Thyroid gland (tissue), 4 donors: ENCODE measurements around the gene CRBN. TPM values are rescaled to one million over a fixed set of nuclear protein-coding genes. Genes with fewer than 3 reads are reported as not detected.
A peak's percentile ranks its signal among the peaks of the same experiment; 100 is the strongest.

ENCODE experiments used
- DNase-seq, 2 donors: peaks; one replicate each; pipeline ENCODE4 v3.0.0-alpha.2; 2019
- H3K27ac ChIP-seq, 3 donors: fragments of 200-600 bp; sonication (generic); 1 replicate in 2 of 3; 2 replicates in 1 of 3; pipeline ENCODE4 v1.5.1; 2016 to 2019; ENCODE audit warnings: mild to moderate bottlenecking in 1 of 3, moderate library complexity in 1 of 3
- H3K27me3 ChIP-seq: fragments of 200-600 bp; sonication (generic); one replicate; pipeline ENCODE4 v1.5.1; 2019
- H3K36me3 ChIP-seq, 2 donors: fragments of 200-600 bp; sonication (generic); one replicate each; pipeline ENCODE4 v1.5.1; 2016 to 2019
- H3K4me1 ChIP-seq, 2 donors: fragments of 200-600 bp; sonication (generic); one replicate each; pipeline ENCODE4 v1.5.1; 2017 to 2019
- H3K4me3 ChIP-seq, 3 donors: fragments of 200-600 bp; sonication (generic); replicated peaks in 1 of 3; 1 replicate in 2 of 3; 2 replicates in 1 of 3; pipeline ENCODE4 v1.5.1; 2016; ENCODE audit warnings: mild to moderate bottlenecking in 1 of 3
- H3K9me3 ChIP-seq: fragments of 200-600 bp; sonication (generic); one replicate; pipeline ENCODE4 v1.5.1; 2017
- POLR2A ChIP-seq, 2 donors: fragments of 450-650 bp; IDR thresholded peaks; one replicate each; pipeline ENCODE4 v1.6.1; 2017; ENCODE audit warnings: antibody characterized with exemption in 2 of 2, mild to moderate bottlenecking in 2 of 2, moderate library complexity in 1 of 2
- WGBS, 2 donors: methylation state at CpG; one replicate each; pipeline ENCODE4 v1.1.5; 2017; 5-methylcytosine and 5-hydroxymethylcytosine counted together
- intact Hi-C: fragments of 100-400 bp; cut with DNase I; formaldehyde crosslinking; loops from one replicate; pipeline ENCODE4 v1.15.1; 2023
- total RNA-seq, 4 donors: library from RNA; depleted of rRNA; stranded (reverse); fragments of >200 nt; gene quantifications; one replicate each; pipeline ENCODE4 v1.2.3, GENCODE V29; 2016
- TF ChIP-seq, protein P1 (sequence below), 6 experiments: fragments of 200-600 bp in 3 of 6; fragments of 450-650 bp in 3 of 6; sonication (generic) in 3 of 6; IDR thresholded peaks; one replicate each; pipeline ENCODE4 v1.5.1; 2016 to 2019; ENCODE audit warnings: antibody characterized with exemption in 6 of 6, mild to moderate bottlenecking in 2 of 6, inconsistent platforms in 1 of 6, moderate library complexity in 1 of 6

CRBN gene
- total RNA-seq, 4 donors from 2014 or later: 74.3 to 138 (median 91.4) TPM

DNA sequence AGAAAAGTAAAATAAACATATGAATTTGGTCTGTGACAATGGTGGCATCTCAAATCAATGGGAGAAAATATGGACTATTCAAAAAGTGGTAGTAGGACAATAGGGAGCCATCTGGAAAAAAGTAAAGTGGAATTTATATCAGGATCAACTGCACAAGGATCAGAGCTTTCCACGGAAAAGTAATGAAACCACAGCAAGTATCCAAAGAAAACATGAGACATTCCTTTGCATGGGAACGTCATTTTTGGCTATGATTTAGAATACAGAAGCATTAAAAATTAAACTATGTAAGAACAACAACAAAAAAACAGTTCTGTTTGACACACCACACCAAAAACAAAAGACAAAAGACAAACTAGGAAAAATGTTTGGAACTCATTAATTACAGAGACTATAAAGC lies 18.7 kb downstream of the CRBN start:
- H3K4me3 ChIP-seq: no peak overlapping the region
- H3K36me3 ChIP-seq: peaks cover 20 to 29% of the 10 kb centered on the region in 2 donors
- intact Hi-C loops: no loop called here
- H3K4me1 ChIP-seq: peaks cover 10 to 12% of the 10 kb centered on the region in 2 donors
- H3K9me3 ChIP-seq: no peaks in the 10 kb centered on the region
- no peak for DNase-seq
- TF ChIP-seq, protein P1, sequence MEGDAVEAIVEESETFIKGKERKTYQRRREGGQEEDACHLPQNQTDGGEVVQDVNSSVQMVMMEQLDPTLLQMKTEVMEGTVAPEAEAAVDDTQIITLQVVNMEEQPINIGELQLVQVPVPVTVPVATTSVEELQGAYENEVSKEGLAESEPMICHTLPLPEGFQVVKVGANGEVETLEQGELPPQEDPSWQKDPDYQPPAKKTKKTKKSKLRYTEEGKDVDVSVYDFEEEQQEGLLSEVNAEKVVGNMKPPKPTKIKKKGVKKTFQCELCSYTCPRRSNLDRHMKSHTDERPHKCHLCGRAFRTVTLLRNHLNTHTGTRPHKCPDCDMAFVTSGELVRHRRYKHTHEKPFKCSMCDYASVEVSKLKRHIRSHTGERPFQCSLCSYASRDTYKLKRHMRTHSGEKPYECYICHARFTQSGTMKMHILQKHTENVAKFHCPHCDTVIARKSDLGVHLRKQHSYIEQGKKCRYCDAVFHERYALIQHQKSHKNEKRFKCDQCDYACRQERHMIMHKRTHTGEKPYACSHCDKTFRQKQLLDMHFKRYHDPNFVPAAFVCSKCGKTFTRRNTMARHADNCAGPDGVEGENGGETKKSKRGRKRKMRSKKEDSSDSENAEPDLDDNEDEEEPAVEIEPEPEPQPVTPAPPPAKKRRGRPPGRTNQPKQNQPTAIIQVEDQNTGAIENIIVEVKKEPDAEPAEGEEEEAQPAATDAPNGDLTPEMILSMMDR (IDR thresholded peaks at IDR 0.05): no peak
- TF ChIP-seq POLR2A (IDR thresholded peaks at IDR 0.05): no peak
- 42 to 50% methylated on average over 2 of the region's 2 CpGs for WGBS, 2 donors
- H3K27me3 ChIP-seq: no peaks in the 10 kb centered on the region
- H3K27ac ChIP-seq: peak overlapping the region in 2 of 3 donors; percentile 0 to 62

DNA sequence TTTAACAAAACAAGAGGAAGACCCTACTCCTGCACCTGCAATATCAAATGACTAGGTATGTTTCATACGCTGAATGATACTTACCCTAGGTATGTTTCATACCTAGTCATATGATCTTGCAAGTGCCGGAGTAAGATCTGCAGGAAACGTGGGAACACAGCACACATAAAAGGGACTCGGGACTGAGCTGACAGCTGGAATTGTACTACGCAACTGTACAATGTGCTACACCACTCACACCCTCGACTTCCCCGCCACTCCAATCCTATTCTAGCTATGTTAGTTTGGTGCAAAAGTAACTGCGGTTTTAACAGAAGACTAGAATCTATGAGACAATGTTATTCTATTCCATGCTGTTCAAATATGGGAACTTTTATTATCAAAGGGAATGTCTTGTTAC lies 22.0 kb downstream of the CRBN start:
- Histone ChIP-seq H3K4me1 (peaks cover 10 to 12% of the 10 kb centered on the region in 2 donors), H3K4me3 (no peak overlapping the region), H3K36me3 (peaks cover 25 to 26% of the 10 kb centered on the region in 2 donors), H3K9me3 (no peaks in the 10 kb centered on the region), H3K27ac (no peak overlapping the region), H3K27me3 (no peaks in the 10 kb centered on the region)
- 94 to 95% methylated on average over 8 of the region's 8 CpGs for WGBS, 2 donors
- no peak for TF ChIP-seq POLR2A (IDR thresholded peaks at IDR 0.05)
- TF ChIP-seq, protein P1 (IDR thresholded peaks at IDR 0.05): no peak
- intact Hi-C loops: no loop called here
- no peak for DNase-seq

DNA sequence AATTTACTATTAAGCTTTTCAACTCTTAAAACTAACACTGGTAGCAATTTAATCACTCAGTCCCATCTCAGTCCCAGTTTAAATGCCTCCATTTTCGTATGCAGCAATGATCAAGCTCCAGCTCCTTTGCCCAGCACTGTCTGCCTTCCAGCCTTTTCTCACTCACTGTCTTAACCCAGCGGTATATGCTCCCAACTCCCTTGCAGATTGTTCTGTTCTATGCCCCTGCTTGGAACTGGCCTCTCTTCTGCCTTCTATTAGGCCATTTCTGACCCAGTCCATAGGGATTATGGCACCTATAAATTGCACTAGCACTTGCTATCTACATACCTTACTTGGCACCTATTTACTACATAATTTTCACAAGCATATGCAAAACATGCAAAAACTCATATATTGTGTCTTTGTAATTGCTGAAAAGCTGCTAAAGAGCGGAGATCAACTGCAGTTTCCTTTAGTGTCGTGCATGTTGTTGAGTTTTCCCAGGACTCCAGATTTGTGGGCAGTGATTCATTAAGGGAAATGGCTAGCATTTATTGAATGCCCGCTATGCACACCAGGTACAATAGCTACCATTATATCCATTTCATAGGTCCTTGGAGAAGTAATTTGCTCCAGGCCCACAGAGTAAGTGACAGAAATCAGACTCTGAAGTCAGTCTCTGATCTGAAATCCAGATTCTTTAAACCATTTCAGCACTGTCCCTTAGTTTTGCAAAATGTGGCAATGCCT lies 24.4 kb downstream of the CRBN start:
- Histone ChIP-seq H3K4me1 (no peaks in the 10 kb centered on the region), H3K9me3 (no peaks in the 10 kb centered on the region), H3K36me3 (peaks cover 36 to 38% of the 10 kb centered on the region in 2 donors), H3K27ac (no peak overlapping the region), H3K27me3 (no peaks in the 10 kb centered on the region), H3K4me3 (no peak overlapping the region)
- WGBS, 2 donors: 91% methylated on average over 5 of the region's 5 CpGs
- no peak for DNase-seq
- intact Hi-C loops: no loop called here
- TF ChIP-seq, protein P1 (IDR thresholded peaks at IDR 0.05): no peak
- no peak for TF ChIP-seq POLR2A (IDR thresholded peaks at IDR 0.05)

DNA sequence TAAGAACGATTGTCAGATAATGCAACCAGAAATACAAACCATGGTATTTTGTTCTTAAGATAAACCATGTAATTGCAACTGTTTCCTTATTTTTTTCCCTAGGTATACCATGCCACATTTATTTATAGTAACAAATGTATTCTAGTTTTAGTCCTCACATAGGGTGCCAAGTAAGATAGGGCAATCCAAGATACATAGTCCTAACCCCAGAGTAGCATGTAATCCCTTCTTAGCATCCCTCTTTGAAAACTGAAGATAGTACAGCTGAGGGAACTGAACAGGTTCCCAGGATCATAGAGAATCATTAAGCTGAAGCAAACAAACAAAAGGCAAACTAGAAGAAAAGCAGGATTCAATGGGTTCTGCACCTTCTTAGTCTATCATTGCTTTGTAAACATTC lies 28.0 kb downstream of the CRBN start:
- TF ChIP-seq, protein P1 (IDR thresholded peaks at IDR 0.05): no peak
- no peak for TF ChIP-seq POLR2A (IDR thresholded peaks at IDR 0.05)
- peaks cover 44 to 64% of the 10 kb centered on the region in 2 donors for H3K36me3 ChIP-seq
- 83 to 87% methylated on average over 1 of the region's 1 CpG for WGBS, 2 donors
- H3K9me3 ChIP-seq: no peaks in the 10 kb centered on the region
- no peak for DNase-seq
- no peak overlapping the region for H3K27ac ChIP-seq
- H3K27me3 ChIP-seq: no peaks in the 10 kb centered on the region
- peaks cover 0 to 3% of the 10 kb centered on the region in 2 donors for H3K4me1 ChIP-seq
- intact Hi-C loops: no loop called here
- no peak overlapping the region for H3K4me3 ChIP-seq

DNA sequence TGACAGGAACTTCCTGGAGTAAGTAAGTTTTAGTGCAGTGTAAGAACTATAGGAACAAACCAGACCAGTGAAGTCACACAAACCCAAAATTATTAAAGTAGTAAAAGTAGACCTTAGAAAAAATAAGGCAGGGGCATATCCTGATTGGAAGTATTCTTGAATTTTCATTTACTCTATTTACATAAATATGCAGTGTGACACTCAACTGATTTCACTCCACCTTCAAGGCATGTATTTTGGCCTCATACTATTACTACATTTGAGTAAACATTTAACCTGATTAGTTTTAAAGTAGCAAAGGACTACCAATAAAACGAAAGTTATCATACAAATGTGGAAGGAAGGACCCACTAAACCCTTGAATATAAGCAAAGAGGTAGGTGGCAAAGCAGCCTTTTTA lies 29.9 kb downstream of the CRBN start:
- WGBS, 2 donors: 90 to 95% methylated on average over 1 of the region's 1 CpG
- TF ChIP-seq, protein P1 (IDR thresholded peaks at IDR 0.05): no peak
- no peak for TF ChIP-seq POLR2A (IDR thresholded peaks at IDR 0.05)

More for the DNA sequence above, 29.9 kb downstream of the CRBN start:
- no peaks in the 10 kb centered on the region for H3K27me3 ChIP-seq
- DNase-seq: no peak
- no peak overlapping the region for H3K4me3 ChIP-seq
- intact Hi-C loops: no loop called here
- H3K4me1 ChIP-seq: peaks cover 3 to 10% of the 10 kb centered on the region in 2 donors
- no peaks in the 10 kb centered on the region for H3K9me3 ChIP-seq
- H3K36me3 ChIP-seq: peaks cover 44 to 54% of the 10 kb centered on the region in 2 donors
- H3K27ac ChIP-seq: no peak overlapping the region
